ENCODE results near the gene HSPA9.

GRCh38 chr5:138623053-138623452 lies 47.9 kb upstream of the HSPA9 start:
- TF ChIP-seq CTCF (conservative IDR thresholded peaks at IDR 0.05; ENCODE audit: low read depth, low read length) (no peak), EZH2 (IDR thresholded peaks at IDR 0.05; ENCODE audit: borderline replicate concordance, low read depth, low read length, poor library complexity, severe bottlenecking) (no peak)
